ENCODE data around the gene ADGRG6.

DNA sequence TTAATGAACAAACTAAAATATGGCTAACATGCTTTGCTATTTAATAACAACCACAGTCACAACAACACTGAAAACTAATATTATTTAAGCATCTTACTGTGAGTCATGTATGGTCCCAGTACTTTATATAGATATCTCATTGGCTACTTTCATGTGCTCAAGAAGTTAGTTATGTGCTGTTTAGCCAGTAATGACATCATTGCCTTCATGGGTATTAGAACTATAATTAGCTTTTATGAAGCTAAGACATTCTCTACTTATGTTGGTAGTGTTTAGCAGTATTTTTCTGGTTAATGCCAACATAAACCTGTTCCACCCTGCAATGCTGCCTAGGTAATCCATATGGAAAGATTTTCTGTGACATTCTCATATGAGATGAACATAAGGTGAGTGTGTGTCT, 56.1 kb downstream of the ADGRG6 start:
- TF ChIP-seq, protein P1, sequence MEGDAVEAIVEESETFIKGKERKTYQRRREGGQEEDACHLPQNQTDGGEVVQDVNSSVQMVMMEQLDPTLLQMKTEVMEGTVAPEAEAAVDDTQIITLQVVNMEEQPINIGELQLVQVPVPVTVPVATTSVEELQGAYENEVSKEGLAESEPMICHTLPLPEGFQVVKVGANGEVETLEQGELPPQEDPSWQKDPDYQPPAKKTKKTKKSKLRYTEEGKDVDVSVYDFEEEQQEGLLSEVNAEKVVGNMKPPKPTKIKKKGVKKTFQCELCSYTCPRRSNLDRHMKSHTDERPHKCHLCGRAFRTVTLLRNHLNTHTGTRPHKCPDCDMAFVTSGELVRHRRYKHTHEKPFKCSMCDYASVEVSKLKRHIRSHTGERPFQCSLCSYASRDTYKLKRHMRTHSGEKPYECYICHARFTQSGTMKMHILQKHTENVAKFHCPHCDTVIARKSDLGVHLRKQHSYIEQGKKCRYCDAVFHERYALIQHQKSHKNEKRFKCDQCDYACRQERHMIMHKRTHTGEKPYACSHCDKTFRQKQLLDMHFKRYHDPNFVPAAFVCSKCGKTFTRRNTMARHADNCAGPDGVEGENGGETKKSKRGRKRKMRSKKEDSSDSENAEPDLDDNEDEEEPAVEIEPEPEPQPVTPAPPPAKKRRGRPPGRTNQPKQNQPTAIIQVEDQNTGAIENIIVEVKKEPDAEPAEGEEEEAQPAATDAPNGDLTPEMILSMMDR (conservative IDR thresholded peaks at IDR 0.05 in 1 of 2, IDR thresholded peaks at IDR 0.05 in 1 of 2; ENCODE audit: extremely low read depth in 1 of 2, insufficient read depth in 1 of 2, low read depth in 1 of 2, low read length in 2 of 2) = no peak
- TF ChIP-seq EZH2 (IDR thresholded peaks at IDR 0.05; ENCODE audit: borderline replicate concordance, low read length) = no peak
